H1 (cell line): ENCODE measurements around the gene AP1S1. TPM values are rescaled to one million over a fixed set of nuclear protein-coding genes. Genes with fewer than 3 reads are reported as not detected.

ENCODE experiments used
- CTCF ChIA-PET: fragments of 300-600 bp; sonication (Branson Sonifier 250); formaldehyde crosslinking; loops from one replicate; lab custom pipeline; 2021; ENCODE audit not compliant: partially characterized antibody; lab: Charles Lee
- POLR2A ChIA-PET: fragments of 300-600 bp; sonication (Branson Sonifier 250); formaldehyde crosslinking; loops from one replicate; lab custom pipeline; 2021; ENCODE audit warnings: inconsistent platforms; ENCODE audit not compliant: partially characterized antibody; lab: Charles Lee
- DNase-seq, 2 experiments: peaks; one replicate each; pipeline versions ENCODE4 v3.0.0 to v3.0.0-alpha.2; 2010 to 2022; ENCODE audit warnings: low spot score in 2 of 2, low read depth in 1 of 2, mixed read lengths in 1 of 2
- FAIRE-seq: peaks from 2 replicates; lab custom pipeline; 2011; peaks lifted over from hg19 to GRCh38; lab: Jason Lieb, UNC
- H2AFZ ChIP-seq: 2 replicates; pipeline ENCODE4 v1.8.1; 2012; ENCODE audit warnings: low read length, inconsistent platforms
- H2AK5ac ChIP-seq: 2 replicates; pipeline ENCODE4 v1.6.1; 2013; ENCODE audit warnings: low read depth, low read length
- H2BK120ac ChIP-seq: replicated peaks from 2 replicates; pipeline ENCODE3; 2013; ENCODE audit warnings: low read depth, low read length, inconsistent platforms
- H2BK12ac ChIP-seq: 2 replicates; pipeline ENCODE4 v1.6.1; 2013; ENCODE audit warnings: low read depth, low read length
- H2BK15ac ChIP-seq: 2 replicates; pipeline ENCODE4 v1.6.1; 2013; ENCODE audit warnings: low read length
- H2BK20ac ChIP-seq: 2 replicates; pipeline ENCODE4 v1.6.1; 2013; ENCODE audit warnings: low read length
- H2BK5ac ChIP-seq: 2 replicates; pipeline ENCODE4 v1.6.1; 2013; ENCODE audit warnings: low read depth, low read length
- H3K14ac ChIP-seq: 2 replicates; pipeline ENCODE4 v1.6.1; 2013; ENCODE audit warnings: inconsistent platforms; ENCODE audit not compliant: insufficient read length
- H3K18ac ChIP-seq: 2 replicates; pipeline ENCODE4 v1.6.1; 2013; ENCODE audit warnings: low read length; ENCODE audit errors: extremely low read depth
- H3K23ac ChIP-seq: 2 replicates; pipeline ENCODE4 v1.6.1; 2013; ENCODE audit warnings: inconsistent platforms; ENCODE audit not compliant: insufficient read length
- H3K23me2 ChIP-seq: 2 replicates; pipeline ENCODE4 v1.6.1; 2013; ENCODE audit warnings: low read depth, low read length
- H3K27ac ChIP-seq: 2 replicates; pipeline ENCODE4 v1.6.1; 2011; ENCODE audit warnings: low read depth, low read length, inconsistent platforms
- H3K27me3 ChIP-seq, 4 experiments: replicated peaks in 1 of 4; 1 replicate in 1 of 4; 2 replicates in 3 of 4; pipeline versions ENCODE4 v1.6.1 to v1.8.1; 2011 to 2013; ENCODE audit warnings: low read length in 3 of 4, mild to moderate bottlenecking in 3 of 4, inconsistent platforms in 2 of 4, mixed read lengths in 2 of 4, moderate library complexity in 1 of 4; ENCODE audit not compliant: control insufficient read depth in 3 of 4, insufficient read depth in 3 of 4; ENCODE audit errors: extremely low read depth in 1 of 4
- H3K36me3 ChIP-seq, 4 experiments: 2 replicates each; pipeline versions ENCODE4 v1.6.1 to v1.8.1; 2011 to 2013; ENCODE audit warnings: mild to moderate bottlenecking in 4 of 4, low read length in 3 of 4, moderate library complexity in 2 of 4, control low read depth in 1 of 4, inconsistent platforms in 1 of 4; ENCODE audit not compliant: insufficient read depth in 4 of 4, control insufficient read depth in 2 of 4
- H3K4ac ChIP-seq: replicated peaks from 2 replicates; pipeline ENCODE3; 2013; ENCODE audit warnings: low read length, low read depth, mixed read lengths, inconsistent platforms; ENCODE audit not compliant: insufficient read length
- H3K4me1 ChIP-seq, 4 experiments: replicated peaks in 1 of 4; 1 replicate in 1 of 4; 2 replicates in 3 of 4; pipeline versions ENCODE4 v1.6.1 to v1.8.1; 2011 to 2013; ENCODE audit warnings: low read length in 3 of 4, inconsistent platforms in 2 of 4, mixed read lengths in 1 of 4; ENCODE audit not compliant: insufficient read depth in 4 of 4, control insufficient read depth in 3 of 4
- H3K4me2 ChIP-seq, 2 experiments: 2 replicates each; pipeline versions ENCODE4 v1.6.1 to v1.8.1; 2011 to 2013; ENCODE audit warnings: low read depth in 2 of 2, low read length in 2 of 2, control low read depth in 1 of 2, inconsistent platforms in 1 of 2, mild to moderate bottlenecking in 1 of 2; ENCODE audit not compliant: insufficient read depth in 1 of 2
- H3K4me3 ChIP-seq, 4 experiments: fragments of 200-600, 300-600 bp in 1 of 4; sonication (generic), shearing (Covaris generic), sonication (Bioruptor Twin) in 1 of 4; 2 replicates each; pipeline versions ENCODE4 v1.5.1 to v1.8.1; 2011 to 2016; ENCODE audit warnings: low read length in 4 of 4, low read depth in 3 of 4, control low read depth in 2 of 4, inconsistent platforms in 2 of 4, mild to moderate bottlenecking in 2 of 4, mixed read lengths in 1 of 4, moderate library complexity in 1 of 4; ENCODE audit not compliant: insufficient read depth in 2 of 4; ENCODE audit errors: extremely low read depth in 1 of 4
- H3K56ac ChIP-seq: replicated peaks from 2 replicates; pipeline ENCODE3; 2013; ENCODE audit warnings: low read depth, mild to moderate bottlenecking, mixed read lengths, low read length, inconsistent platforms; ENCODE audit not compliant: insufficient read length
- H3K79me1 ChIP-seq: 2 replicates; pipeline ENCODE4 v1.6.1; 2013; ENCODE audit warnings: low read depth, low read length, control low read depth
- H3K79me2 ChIP-seq, 2 experiments: 2 replicates each; pipeline versions ENCODE4 v1.6.1 to v1.8.1; 2012 to 2013; ENCODE audit warnings: low read length in 2 of 2, mild to moderate bottlenecking in 2 of 2, inconsistent platforms in 1 of 2; ENCODE audit not compliant: insufficient read depth in 2 of 2, control insufficient read depth in 1 of 2
- H3K9ac ChIP-seq, 4 experiments: replicated peaks in 1 of 4; 1 replicate in 1 of 4; 2 replicates in 3 of 4; pipeline versions ENCODE4 v1.6.1 to v1.8.1; 2011 to 2013; ENCODE audit warnings: low read depth in 3 of 4, low read length in 3 of 4, control low read depth in 2 of 4, mild to moderate bottlenecking in 2 of 4, moderate library complexity in 2 of 4, inconsistent platforms in 1 of 4; ENCODE audit errors: extremely low read depth in 1 of 4
- H3K9me3 ChIP-seq, 2 experiments: 2 replicates each; pipeline versions ENCODE4 v1.6.1 to v1.8.1; 2012 to 2013; ENCODE audit warnings: mild to moderate bottlenecking in 2 of 2, moderate library complexity in 2 of 2, control low read depth in 1 of 2, inconsistent platforms in 1 of 2, low read depth in 1 of 2, low read length in 1 of 2, mixed read lengths in 1 of 2; ENCODE audit not compliant: insufficient read depth in 2 of 2
- H4K20me1 ChIP-seq, 2 experiments: replicated peaks in 1 of 2; 2 replicates each; pipeline versions ENCODE3 to v1.8.1; 2011 to 2013; ENCODE audit warnings: inconsistent platforms in 2 of 2, low read length in 2 of 2, mild to moderate bottlenecking in 1 of 2; ENCODE audit not compliant: insufficient read depth in 2 of 2, control insufficient read depth in 1 of 2
- H4K5ac ChIP-seq: 2 replicates; pipeline ENCODE4 v1.6.1; 2013; ENCODE audit warnings: low read length, low read depth, mixed read lengths, inconsistent platforms; ENCODE audit not compliant: insufficient read length
- H4K8ac ChIP-seq: 2 replicates; pipeline ENCODE4 v1.8.0; 2013; ENCODE audit warnings: mild to moderate bottlenecking, moderate library complexity, low read length, inconsistent platforms; ENCODE audit not compliant: insufficient read depth; ENCODE audit errors: extremely low read depth
- H4K91ac ChIP-seq: replicated peaks from 2 replicates; pipeline ENCODE3; 2013; ENCODE audit warnings: low read length, mixed read lengths, inconsistent platforms; ENCODE audit not compliant: insufficient read length
- CHD1 ChIP-seq: IDR thresholded peaks from 2 replicates; pipeline ENCODE4 v1.6.1; 2012; ENCODE audit warnings: low read depth, low read length, improper control_type of control experiment
- CREB1 ChIP-seq: IDR thresholded peaks from 2 replicates; pipeline ENCODE4 v1.6.1; 2012; ENCODE audit warnings: inconsistent platforms
- EP300 ChIP-seq, 2 experiments: IDR thresholded peaks; 1 replicate in 1 of 2; 2 replicates in 1 of 2; pipeline ENCODE4 v1.6.1; 2011 to 2012; ENCODE audit warnings: low read depth in 2 of 2, low read length in 2 of 2, mild to moderate bottlenecking in 2 of 2, borderline replicate concordance in 1 of 2, inconsistent platforms in 1 of 2, moderate library complexity in 1 of 2
- KDM1A ChIP-seq: fragments of 200-600, 300-600 bp; sonication (generic); IDR thresholded peaks from 2 replicates; pipeline ENCODE4 v1.7.1; 2016; ENCODE audit warnings: mild to moderate bottlenecking, low read length, borderline replicate concordance
- KDM5A ChIP-seq: fragments of 200-600 bp; IDR thresholded peaks from 2 replicates; pipeline ENCODE4 v1.7.1; 2012; ENCODE audit warnings: mild to moderate bottlenecking, low read length, inconsistent platforms, mixed read lengths
- NRF1 ChIP-seq: IDR thresholded peaks from 2 replicates; pipeline ENCODE4 v1.6.1; 2011; ENCODE audit warnings: mild to moderate bottlenecking, low read depth, low read length, improper control_type of control experiment
- RNF2 ChIP-seq: fragments of 200-900, 300-1000 bp; sonication (generic); IDR thresholded peaks from 2 replicates; pipeline ENCODE4 v1.7.1; 2016; ENCODE audit warnings: borderline replicate concordance, low read depth, mild to moderate bottlenecking, antibody characterized with exemption, low read length; ENCODE audit not compliant: poor library complexity, severe bottlenecking; ENCODE audit errors: missing control alignments
- RXRA ChIP-seq: IDR thresholded peaks from 2 replicates; pipeline ENCODE4 v1.6.1; 2011; ENCODE audit warnings: low read depth, mild to moderate bottlenecking, low read length, moderate library complexity; ENCODE audit not compliant: insufficient read depth
- SUZ12 ChIP-seq: fragments of 200-600 bp; sonication (generic); IDR thresholded peaks from 2 replicates; pipeline ENCODE4 v1.6.1; 2012; ENCODE audit warnings: mild to moderate bottlenecking, inconsistent platforms, low read length, moderate library complexity, mixed read lengths
- TAF7 ChIP-seq: optimal IDR thresholded peaks from 2 replicates; pipeline ENCODE3; 2011; ENCODE audit warnings: low read depth, mild to moderate bottlenecking, inconsistent platforms, low read length, moderate library complexity, borderline replicate concordance
- TBP ChIP-seq: IDR thresholded peaks from 2 replicates; pipeline ENCODE4 v1.6.1; 2011; ENCODE audit warnings: low read depth, low read length, improper control_type of control experiment
- ZNF274 ChIP-seq: IDR thresholded peaks from 2 replicates; pipeline ENCODE4 v1.7.0; 2012; ENCODE audit warnings: low read length, borderline replicate concordance; ENCODE audit errors: extremely low read depth
- WGBS, 2 experiments: shearing (Covaris generic) in 1 of 2; methylation state at CpG; one replicate each; pipeline versions ENCODE4 v1.1.6 to v1.1.7; 2013 to 2015; ENCODE audit warnings: low lambda C conversion rate in 2 of 2, mixed read lengths in 2 of 2, inconsistent platforms in 1 of 2, low coverage in 1 of 2, missing lambda C conversion rate in 1 of 2; ENCODE audit not compliant: insufficient replicate concordance in 2 of 2, insufficient coverage in 1 of 2, insufficient read length in 1 of 2; ENCODE audit errors: extremely low coverage in 1 of 2, missing lambda C conversion rate in 1 of 2; 5-methylcytosine and 5-hydroxymethylcytosine counted together
- polyA plus RNA-seq, 7 experiments: library from polyadenylated mRNA; depleted of rRNA in 3 of 7; stranded (reverse) in 5 of 7; unstranded in 2 of 7; fragments of >200 nt in 5 of 7; fragments of 200-250 nt in 2 of 7; gene quantifications; 1 replicate in 5 of 7; 2 replicates in 1 of 7; 4 replicates in 1 of 7; pipeline versions ENCODE4 v1.2.1 to v1.2.3, GENCODE V29; 2011 to 2013; ENCODE audit warnings: missing spikeins in 2 of 7, mixed read lengths in 2 of 7
- total RNA-seq: library from RNA; stranded (reverse); fragmentation: NEBNext Ultra II Directional; extraction: Animal tissue kit (Norgen Biotek cat#: 25700); gene quantifications from 2 replicates; pipeline ENCODE4 v1.2.1, GENCODE V29; 2021

Gene AP1S1
- total and polyA plus RNA-seq, 2 of the 8 experiments (the other 6 are each of a cell fraction or from before 2014, with no cell fraction given): 56.1 to 59.3 TPM

GRCh38 chr7:101154693-101155102 is 422 bp downstream of the AP1S1 start:
- Histone ChIP-seq H2BK20ac (no peak overlapping the region), H3K9me3 (no peaks in the 10 kb centered on the region; a peak in 1 of 4 replicates), H3K79me1 (no peaks in the 10 kb centered on the region), H3K27me3 (peaks cover 0 to 6% (median 4%) of the 10 kb centered on the region in 4 experiments; a peak in 3 of 7 replicates), H3K4me1 (peaks cover 8 to 20% (median 15%) of the 10 kb centered on the region in 4 experiments), H3K56ac (peak overlapping the region; percentile 62), H4K20me1 (no peaks in the 10 kb centered on the region), H3K36me3 (peaks cover 0 to 3% (median 1%) of the 10 kb centered on the region in 4 experiments; a peak in 3 of 8 replicates), H2AK5ac (no peak overlapping the region), H2BK12ac (no peak overlapping the region), H3K79me2 (0 out of 4 replicates have a peak, but pooled peaks cover 0 to 4% of the 10 kb centered on the region in 2 experiments), H3K23ac (no peak overlapping the region), H3K27ac (peak overlapping the region; percentile 16; the same call in 1 of the 2 replicates), H2AFZ (no peak overlapping the region), H4K5ac (peak overlapping the region; percentile 67), H3K9ac (peak overlapping the region in 2 of 4 experiments; percentile 25 to 45; a peak in 4 of 7 replicates), H3K14ac (no peak overlapping the region), H3K23me2 (no peaks in the 10 kb centered on the region; the same call in 1 of the 2 replicates), H4K91ac (peak overlapping the region; percentile 22), H3K18ac (0 out of 2 replicates have a peak overlapping the region, but pooled peaks have one; percentile 71), H3K4me3 (peak overlapping the region; percentile 48 to 82 (median 66)), H2BK120ac (no peak overlapping the region), H4K8ac (no peak overlapping the region; the same call in 1 of the 2 replicates), H2BK5ac (peak overlapping the region; percentile 73; the same call in 1 of the 2 replicates), H2BK15ac (no peak overlapping the region), H3K4me2 (peak overlapping the region; percentile 78 to 80), H3K4ac (peak overlapping the region; percentile 17)
- ChIA-PET CTCF (interaction anchor here (0.7 to 7.6 kb wide), 9 partner anchors 9 to 89 kb away, joined by 3 to 115 read pairs (median 5); partner anchors contain the start of gene SERPINE1), POLR2A (interaction anchor here (0.6 to 4.7 kb wide), 8 partner anchors 8 to 78 kb away, joined by 3 to 20 read pairs (median 4); partner anchors contain the start of gene VGF)
- 0% methylated on average over 9 of the region's 34 CpGs; no CpG with 5 or more reads in 1 of the 2 experiments for whole genome bisulfite sequencing, 2 experiments
- DNase-seq (peak in 1 of 2 experiments; percentile 79), FAIRE-seq (no peak)
- TF ChIP-seq TAF7 (no peak), SUZ12 (0 out of 2 replicates have a peak, but pooled peaks have one; percentile 28), NRF1 (no peak), RNF2 (no peak), EP300 (IDR thresholded peaks at IDR 0.05; ENCODE audit: borderline replicate concordance in 1 of 2, low read depth in 2 of 2, low read length in 2 of 2) (no peak), KDM1A (no peak), CREB1 (no peak), TBP (no peak), KDM5A (no peak), ZNF274 (no peak), RXRA (no peak), CHD1 (no peak)
